ENCODE measurements around the gene TBL3. TPM values are rescaled to one million over a fixed set of nuclear protein-coding genes. Genes with fewer than 3 reads are reported as not detected.

Gene TBL3
- total and polyA plus RNA-seq, 9 of the 15 experiments (the other 6 are each of a cell fraction or from before 2014, with no cell fraction given) = 0.97 to 117 (median 24.5) TPM

- TF ChIP-seq CHD7 (IDR thresholded peaks at IDR 0.05; ENCODE audit: low read depth, low read length) = peak; percentile 60
- peak; percentile 72 for TF ChIP-seq POLR2G (IDR thresholded peaks at IDR 0.05; ENCODE audit: low read depth, low read length)
- TF ChIP-seq TFAP4 (CRISPR knock-in tag; IDR thresholded peaks at IDR 0.05; ENCODE audit: borderline replicate concordance) = peak; percentile 19; the same call in 1 of the 2 replicates
- TF ChIP-seq RBM39 (optimal IDR thresholded peaks at IDR 0.05; ENCODE audit: low read depth, low read length) = peak; percentile 33
Observed at GRCh38 chr16:1962161-1963153, 9.4 kb upstream of the TBL3 start (continued).
